ENCODE measurements around the gene TTPAL. TPM values are rescaled to one million over a fixed set of nuclear protein-coding genes. Genes with fewer than 3 reads are reported as not detected.

TTPAL gene
- total RNA-seq, 1 donor from 2014 or later = 22.3 TPM

- H3K27ac Mint-ChIP-seq (ENCODE audit: unreplicated experiment) = no peak overlapping the region
- peaks cover 5% of the 10 kb centered on the region for H3K4me1 Mint-ChIP-seq
- H3K36me3 Mint-ChIP-seq (ENCODE audit: low read depth) = no peaks in the 10 kb centered on the region
- no peak for DNase-seq (ENCODE audit: low read depth, low spot score)
- no peaks in the 10 kb centered on the region for H3K9me3 Mint-ChIP-seq
- no peak for TF ChIP-seq CTCF (conservative IDR thresholded peaks at IDR 0.05)
- H3K27me3 Mint-ChIP-seq (ENCODE audit: low read depth) = no peaks in the 10 kb centered on the region
- no peak overlapping the region for H3K4me3 Mint-ChIP-seq
These were observed 56.7 kb downstream of the TTPAL start for GRCh38 chr20:44532259-44532980.

GRCh38 chr20:44532981-44533331 lies 57.3 kb downstream of the TTPAL start:
- H3K4me1 Mint-ChIP-seq = peaks cover 5% of the 10 kb centered on the region

GRCh38 chr20:44533928-44534327 lies 58.3 kb downstream of the TTPAL start:
- Mint-ChIP-seq H3K36me3 (ENCODE audit: low read depth) (no peaks in the 10 kb centered on the region), H3K9me3 (no peaks in the 10 kb centered on the region), H3K4me3 (no peak overlapping the region), H3K27ac (ENCODE audit: unreplicated experiment) (no peak overlapping the region), H3K4me1 (peaks cover 5% of the 10 kb centered on the region), H3K27me3 (ENCODE audit: low read depth) (no peaks in the 10 kb centered on the region)
- TF ChIP-seq CTCF (conservative IDR thresholded peaks at IDR 0.05) = no peak
- no peak for DNase-seq (ENCODE audit: low read depth, low spot score)

More at GRCh38 chr20:44532981-44533331, 57.3 kb downstream of the TTPAL start:
- no peaks in the 10 kb centered on the region for H3K27me3 Mint-ChIP-seq (ENCODE audit: low read depth)
- no peaks in the 10 kb centered on the region for H3K9me3 Mint-ChIP-seq
- no peak overlapping the region for H3K4me3 Mint-ChIP-seq
- DNase-seq (ENCODE audit: low read depth, low spot score) = no peak
- H3K36me3 Mint-ChIP-seq (ENCODE audit: low read depth) = no peaks in the 10 kb centered on the region
- H3K27ac Mint-ChIP-seq (ENCODE audit: unreplicated experiment) = no peak overlapping the region
- no peak for TF ChIP-seq CTCF (conservative IDR thresholded peaks at IDR 0.05)

GRCh38 chr20:44536175-44536574 lies 60.5 kb downstream of the TTPAL start:
- DNase-seq (ENCODE audit: low read depth, low spot score) = no peak

GRCh38 chr20:44537993-44538392 lies 62.3 kb downstream of the TTPAL start:
- no peak overlapping the region for H3K27ac Mint-ChIP-seq (ENCODE audit: unreplicated experiment)
- no peak overlapping the region for H3K4me3 Mint-ChIP-seq
- DNase-seq (ENCODE audit: low read depth, low spot score) = no peak
- H3K27me3 Mint-ChIP-seq (ENCODE audit: low read depth) = no peaks in the 10 kb centered on the region
- TF ChIP-seq CTCF (conservative IDR thresholded peaks at IDR 0.05) = no peak
- H3K4me1 Mint-ChIP-seq = no peaks in the 10 kb centered on the region
- no peaks in the 10 kb centered on the region for H3K9me3 Mint-ChIP-seq
- no peaks in the 10 kb centered on the region for H3K36me3 Mint-ChIP-seq (ENCODE audit: low read depth)

More at GRCh38 chr20:44536175-44536574, 60.5 kb downstream of the TTPAL start:
- Mint-ChIP-seq H3K27me3 (ENCODE audit: low read depth) (no peaks in the 10 kb centered on the region), H3K36me3 (ENCODE audit: low read depth) (no peaks in the 10 kb centered on the region), H3K4me3 (no peak overlapping the region), H3K4me1 (peaks cover 5% of the 10 kb centered on the region), H3K27ac (ENCODE audit: unreplicated experiment) (no peak overlapping the region), H3K9me3 (no peaks in the 10 kb centered on the region)
- TF ChIP-seq CTCF (conservative IDR thresholded peaks at IDR 0.05) = no peak
